HepG2 (cell line): ENCODE measurements around the gene AURKA. TPM values are rescaled to one million over a fixed set of nuclear protein-coding genes. Genes with fewer than 3 reads are reported as not detected.

Experiments
- AHR ChIP-seq: IDR thresholded peaks from 2 replicates; pipeline ENCODE4 v1.6.1; 2018; ENCODE audit warnings: missing genetic modification reagents, missing compliant biosample characterization
- ESRRA ChIP-seq: sonication (generic); formaldehyde crosslinking; IDR thresholded peaks from 2 replicates; pipeline ENCODE4 v1.5.1; 2020; ENCODE audit warnings: mild to moderate bottlenecking, low read depth, missing genetic modification reagents
- FOSL2 ChIP-seq: sonication (generic); formaldehyde crosslinking; IDR thresholded peaks from 2 replicates; pipeline ENCODE4 v1.4.0; 2020; ENCODE audit warnings: missing genetic modification reagents
- GTF3A ChIP-seq: sonication (generic); formaldehyde crosslinking; conservative IDR thresholded peaks from 2 replicates; pipeline ENCODE4 v1.4.0; 2020; ENCODE audit warnings: mild to moderate bottlenecking, missing genetic modification reagents
- HDAC1 ChIP-seq: sonication (generic); formaldehyde crosslinking; IDR thresholded peaks from 2 replicates; pipeline ENCODE4 v1.5.1; 2020; ENCODE audit warnings: mild to moderate bottlenecking, missing genetic modification reagents
- HNRNPK ChIP-seq: fragments of 200-400 bp; formaldehyde crosslinking; IDR thresholded peaks from 2 replicates; pipeline ENCODE4 v1.6.1; 2018; ENCODE audit warnings: low read length, low read depth, moderate library complexity, mild to moderate bottlenecking; ENCODE audit not compliant: poor library complexity, severe bottlenecking
- HOXA5 ChIP-seq: sonication (generic); formaldehyde crosslinking; IDR thresholded peaks from 2 replicates; pipeline ENCODE4 v1.4.0; 2020; ENCODE audit warnings: missing genetic modification reagents
- IRF2 ChIP-seq: IDR thresholded peaks from 2 replicates; pipeline ENCODE4 v1.6.1; 2018; ENCODE audit warnings: missing genetic modification reagents, missing compliant biosample characterization
- JUND ChIP-seq: sonication (generic); formaldehyde crosslinking; IDR thresholded peaks from 2 replicates; pipeline ENCODE4 v1.8.0; 2022; ENCODE audit warnings: mild to moderate bottlenecking, missing genetic modification reagents
- KDM1A ChIP-seq: IDR thresholded peaks from 2 replicates; pipeline ENCODE4 v1.6.1; 2016; ENCODE audit warnings: missing compliant biosample characterization
- KLF12 ChIP-seq: sonication (generic); formaldehyde crosslinking; IDR thresholded peaks from 2 replicates; pipeline ENCODE4 v1.4.0; 2020; ENCODE audit warnings: missing genetic modification reagents, borderline replicate concordance
- KLF6 ChIP-seq: IDR thresholded peaks from 2 replicates; pipeline ENCODE4 v1.8.0; 2016; ENCODE audit warnings: missing biosample characterization, missing genetic modification reagents
- MAFG ChIP-seq: sonication (generic); formaldehyde crosslinking; IDR thresholded peaks from 2 replicates; pipeline ENCODE4 v1.5.1; 2020; ENCODE audit warnings: mild to moderate bottlenecking, missing genetic modification reagents
- MED1 ChIP-seq: sonication (generic); formaldehyde crosslinking; IDR thresholded peaks from 2 replicates; pipeline ENCODE4 v1.4.0; 2020; ENCODE audit warnings: missing genetic modification reagents
- MIXL1 ChIP-seq: IDR thresholded peaks from 2 replicates; pipeline ENCODE4 v1.6.1; 2016
- MTA1 ChIP-seq: sonication (generic); formaldehyde crosslinking; IDR thresholded peaks from 2 replicates; pipeline ENCODE4 v1.4.0; 2020; ENCODE audit warnings: missing genetic modification reagents, mild to moderate bottlenecking, borderline replicate concordance
- NR2F1 ChIP-seq, 2 experiments: fragments of 450-650 bp in 1 of 2; formaldehyde crosslinking in 1 of 2; IDR thresholded peaks; 2 replicates each; pipeline versions ENCODE4 v1.5.0 to v1.6.1; 2016 to 2020; ENCODE audit warnings: mild to moderate bottlenecking in 1 of 2, missing compliant biosample characterization in 1 of 2, missing genetic modification reagents in 1 of 2, moderate library complexity in 1 of 2
- NR2F2 ChIP-seq: IDR thresholded peaks from 2 replicates; pipeline ENCODE4 v1.6.1; 2012; ENCODE audit warnings: low read depth, inconsistent platforms, borderline replicate concordance
- PLRG1 ChIP-seq: fragments of 450-650 bp; conservative IDR thresholded peaks from 2 replicates; pipeline ENCODE4 v1.6.1; 2016
- POGZ ChIP-seq: sonication (generic); formaldehyde crosslinking; IDR thresholded peaks from 2 replicates; pipeline ENCODE4 v1.4.0; 2020; ENCODE audit warnings: mild to moderate bottlenecking, missing genetic modification reagents
- RBM22 ChIP-seq: fragments of 200-400 bp; formaldehyde crosslinking; optimal IDR thresholded peaks from 2 replicates; pipeline ENCODE3; 2017; ENCODE audit warnings: mild to moderate bottlenecking, low read length, moderate library complexity
- THAP11 ChIP-seq: IDR thresholded peaks from 2 replicates; pipeline ENCODE4 v1.6.1; 2016; ENCODE audit warnings: missing biosample characterization, missing genetic modification reagents
- TRIM24 ChIP-seq: sonication (generic); formaldehyde crosslinking; IDR thresholded peaks from 2 replicates; pipeline ENCODE4 v1.8.0; 2022; ENCODE audit warnings: mild to moderate bottlenecking, missing genetic modification reagents
- WIZ ChIP-seq: sonication (generic); formaldehyde crosslinking; IDR thresholded peaks from 2 replicates; pipeline ENCODE4 v1.5.1; 2020; ENCODE audit warnings: mild to moderate bottlenecking, missing genetic modification reagents
- ZBTB38 ChIP-seq: sonication (generic); formaldehyde crosslinking; IDR thresholded peaks from 2 replicates; pipeline ENCODE4 v1.5.1; 2020; ENCODE audit warnings: mild to moderate bottlenecking, missing genetic modification reagents
- ZMYM3 ChIP-seq: sonication (generic); formaldehyde crosslinking; IDR thresholded peaks from 2 replicates; pipeline ENCODE4 v1.5.1; 2020; ENCODE audit warnings: mild to moderate bottlenecking, missing genetic modification reagents
- ZNF20 ChIP-seq: sonication (generic); formaldehyde crosslinking; IDR thresholded peaks from 2 replicates; pipeline ENCODE4 v1.4.0; 2020; ENCODE audit warnings: mild to moderate bottlenecking, moderate library complexity, missing genetic modification reagents
- ZNF317 ChIP-seq: sonication (generic); formaldehyde crosslinking; IDR thresholded peaks from 2 replicates; pipeline ENCODE4 v1.5.0; 2020; ENCODE audit warnings: mild to moderate bottlenecking, missing genetic modification reagents
- ZNF343 ChIP-seq: sonication (generic); formaldehyde crosslinking; IDR thresholded peaks from 2 replicates; pipeline ENCODE4 v1.4.0; 2020; ENCODE audit warnings: mild to moderate bottlenecking, missing genetic modification reagents
- ZNF547 ChIP-seq: sonication (generic); formaldehyde crosslinking; IDR thresholded peaks from 2 replicates; pipeline ENCODE4 v1.5.1; 2020; ENCODE audit warnings: mild to moderate bottlenecking, missing genetic modification reagents
- ZNF678 ChIP-seq: sonication (generic); formaldehyde crosslinking; IDR thresholded peaks from 2 replicates; pipeline ENCODE4 v1.4.0; 2020; ENCODE audit warnings: mild to moderate bottlenecking, missing genetic modification reagents
- ZNF841 ChIP-seq: sonication (generic); formaldehyde crosslinking; IDR thresholded peaks from 2 replicates; pipeline ENCODE4 v1.8.1; 2023; ENCODE audit warnings: missing genetic modification reagents, borderline replicate concordance
- polyA plus RNA-seq, 8 experiments: library from polyadenylated mRNA; depleted of rRNA in 3 of 8; stranded (reverse) in 7 of 8; unstranded in 1 of 8; fragments of >200 nt; fragmentation: Illumina TruSeq in 4 of 8; extraction: Trizol in 4 of 8; gene quantifications; 2 replicates each; pipeline versions ENCODE4 v1.2.1 to v1.2.3, GENCODE V29; 2011 to 2016; ENCODE audit warnings: low read depth in 4 of 8, missing spikeins in 1 of 8, mixed read lengths in 1 of 8; ENCODE audit not compliant: insufficient read depth in 1 of 8
- total RNA-seq, 5 experiments: library from RNA; depleted of rRNA; stranded (reverse); fragments of >200 nt; fragmentation: Illumina TruSeq; extraction: Trizol; gene quantifications; 2 replicates each; pipeline ENCODE4 v1.2.3, GENCODE V29; 2016; ENCODE audit warnings: low read depth in 1 of 5
- TF ChIP-seq, protein P1 (sequence below): IDR thresholded peaks from 2 replicates; pipeline ENCODE4 v1.6.1; 2016; ENCODE audit warnings: low read depth, control low read depth
- TF ChIP-seq, protein P2 (sequence below): sonication (generic); formaldehyde crosslinking; IDR thresholded peaks from 2 replicates; pipeline ENCODE4 v1.8.1; 2023; ENCODE audit warnings: mild to moderate bottlenecking, missing genetic modification reagents, borderline replicate concordance

The AURKA gene
- total and polyA plus RNA-seq, 2 of the 13 experiments (the other 11 are each of a cell fraction or from before 2014, with no cell fraction given) = 96.4 to 224 TPM

DNA sequence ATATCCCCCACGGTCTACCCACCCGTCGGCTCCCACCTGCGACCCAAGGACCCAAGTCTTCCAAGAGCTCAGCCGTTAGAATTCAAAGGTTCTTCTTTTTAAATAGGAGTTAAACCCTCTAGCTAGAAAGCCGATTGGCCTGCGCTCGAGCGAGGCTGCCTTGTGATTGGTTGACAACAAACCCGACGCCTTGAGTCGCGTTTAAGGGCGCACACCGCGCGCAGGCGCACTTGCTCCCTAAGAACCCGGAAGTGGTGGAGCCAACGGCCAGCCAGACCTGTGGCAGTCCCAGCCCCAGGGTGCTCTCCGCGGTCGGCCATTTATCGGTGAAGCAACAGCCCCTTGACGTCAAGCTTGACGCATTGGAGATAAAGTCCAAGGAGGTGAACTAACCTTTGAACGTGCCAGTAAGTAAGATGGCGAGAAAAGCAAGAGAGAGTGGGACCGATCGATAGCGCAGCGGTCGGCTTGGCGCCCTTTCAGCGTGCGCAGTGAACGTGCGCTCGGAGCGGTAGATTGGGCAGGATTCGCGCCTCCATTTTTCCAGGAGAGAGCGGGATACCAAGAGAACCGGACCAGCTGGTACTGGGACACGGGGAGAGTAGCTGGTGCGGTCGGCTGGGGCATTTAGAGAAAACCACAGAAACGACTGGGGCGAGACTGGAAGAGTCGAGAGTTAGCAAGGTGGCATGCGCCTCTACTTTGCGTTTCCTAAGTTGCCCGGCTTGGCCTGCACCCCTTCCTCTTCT lies at the start of gene AURKA, which contains the start of gene CSTF1 (continued):
- TF ChIP-seq ZNF841 (CRISPR knock-in tag) (0 out of 2 replicates have a peak, but pooled peaks have one; percentile 81), ZNF317 (CRISPR knock-in tag) (peak; percentile 91), HDAC1 (CRISPR knock-in tag) (peak; percentile 98), KDM1A (CRISPR knock-in tag) (peak; percentile 87; the same call in 1 of the 2 replicates), NR2F1 (CRISPR knock-in tag; IDR thresholded peaks at IDR 0.05) (peak; percentile 52 to 70), GTF3A (CRISPR knock-in tag) (no peak; the same call in 1 of the 2 replicates), ZNF20 (CRISPR knock-in tag) (peak; percentile 91; the same call in 1 of the 2 replicates), ZNF343 (CRISPR knock-in tag) (no peak), ZNF678 (CRISPR knock-in tag) (0 out of 2 replicates have a peak, but pooled peaks have one; percentile 85), PLRG1 (no peak), NR2F2 (0 out of 2 replicates have a peak, but pooled peaks have one; percentile 38), WIZ (CRISPR knock-in tag) (no peak; the same call in 1 of the 2 replicates), MED1 (CRISPR knock-in tag) (peak; percentile 96), MTA1 (CRISPR knock-in tag) (peak; percentile 92; the same call in 1 of the 2 replicates), KLF12 (CRISPR knock-in tag) (peak; percentile 93), AHR (peak; percentile 99), ZBTB38 (peak; percentile 89), MAFG (CRISPR knock-in tag) (no peak), POGZ (CRISPR knock-in tag) (peak; percentile 100), KLF6 (peak; percentile 98), THAP11 (CRISPR knock-in tag) (peak; percentile 97), JUND (CRISPR knock-in tag) (peak; percentile 94), ZMYM3 (CRISPR knock-in tag) (peak; percentile 91), FOSL2 (CRISPR knock-in tag) (peak; percentile 92), TRIM24 (CRISPR knock-in tag) (0 out of 2 replicates have a peak, but pooled peaks have one; percentile 52), ZNF547 (peak; percentile 99), IRF2 (CRISPR knock-in tag) (peak; percentile 99), ESRRA (peak; percentile 94), RBM22 (peak; percentile 49), HOXA5 (CRISPR knock-in tag) (peak; percentile 98), HNRNPK (no peak), MIXL1 (peak; percentile 97)
- TF ChIP-seq, protein P1, sequence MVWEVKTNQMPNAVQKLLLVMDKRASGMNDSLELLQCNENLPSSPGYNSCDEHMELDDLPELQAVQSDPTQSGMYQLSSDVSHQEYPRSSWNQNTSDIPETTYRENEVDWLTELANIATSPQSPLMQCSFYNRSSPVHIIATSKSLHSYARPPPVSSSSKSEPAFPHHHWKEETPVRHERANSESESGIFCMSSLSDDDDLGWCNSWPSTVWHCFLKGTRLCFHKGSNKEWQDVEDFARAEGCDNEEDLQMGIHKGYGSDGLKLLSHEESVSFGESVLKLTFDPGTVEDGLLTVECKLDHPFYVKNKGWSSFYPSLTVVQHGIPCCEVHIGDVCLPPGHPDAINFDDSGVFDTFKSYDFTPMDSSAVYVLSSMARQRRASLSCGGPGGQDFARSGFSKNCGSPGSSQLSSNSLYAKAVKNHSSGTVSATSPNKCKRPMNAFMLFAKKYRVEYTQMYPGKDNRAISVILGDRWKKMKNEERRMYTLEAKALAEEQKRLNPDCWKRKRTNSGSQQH (CRISPR knock-in tag) = peak; percentile 95
- TF ChIP-seq, protein P2, sequence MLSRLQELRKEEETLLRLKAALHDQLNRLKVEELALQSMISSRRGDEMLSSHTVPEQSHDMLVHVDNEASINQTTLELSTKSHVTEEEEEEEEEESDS (CRISPR knock-in tag) = peak; percentile 95
